DMS 273 treated with DMSO at 0.1 percent for 48 hours (cell line): ENCODE data around the gene YPEL3.
"Not testable (repeated sequence)": the region's sequence is repeated elsewhere in the genome, so short reads cannot be mapped to it uniquely, and the experiment has no call there.

Experiments used
- DNase-seq: peaks from one replicate; lab custom pipeline; 2025; lab: John Stamatoyannopoulos, UW

YPEL3 gene

DNA sequence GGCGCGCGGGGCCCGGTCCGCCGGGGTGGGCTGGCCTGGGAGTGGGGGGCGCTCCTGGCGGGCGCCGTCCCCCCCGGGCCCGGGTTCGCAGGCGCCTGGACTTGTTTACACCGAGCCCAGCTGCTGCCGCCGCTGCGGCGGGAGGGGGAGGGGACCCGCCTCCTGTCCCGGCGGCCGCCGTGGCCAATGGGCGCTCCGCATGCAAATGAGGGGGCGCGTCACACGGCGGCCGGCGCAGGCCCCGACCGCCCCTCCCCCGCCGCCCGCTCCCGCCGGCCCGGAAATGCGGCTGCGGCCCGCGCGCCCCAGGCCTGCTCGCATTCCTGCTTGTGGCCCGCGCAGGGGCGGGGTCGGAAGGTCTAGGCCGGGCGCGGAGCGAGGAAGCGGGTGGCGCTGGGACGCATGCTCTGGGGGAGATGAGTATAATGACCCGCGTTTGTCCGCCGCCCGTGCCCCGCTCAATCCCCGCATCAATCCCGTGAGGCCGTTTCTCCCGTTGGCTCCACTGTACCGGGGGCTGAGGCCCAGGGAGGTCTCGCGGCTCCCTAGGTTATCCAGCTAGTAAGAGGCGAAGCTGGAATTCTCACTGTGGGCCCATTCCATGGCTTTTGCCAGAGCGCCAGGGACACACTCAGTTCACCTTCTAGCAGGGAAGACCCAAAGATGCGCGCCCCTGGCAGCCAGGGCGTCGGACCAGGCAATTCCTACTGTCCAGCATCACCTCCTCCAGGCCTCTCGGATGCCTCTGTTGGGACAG is at the start of gene YPEL3:
TSS of gene YPEL3 (minus strand) at position 109 of the 757 bp plus-strand sequence. CDS start 731 bp downstream, outside the sequence.
- DNase-seq: peak; percentile 67

GRCh38 chr16:30145657-30146056 is 49.6 kb upstream of the YPEL3 start:
- DNase-seq: no peak

DNA sequence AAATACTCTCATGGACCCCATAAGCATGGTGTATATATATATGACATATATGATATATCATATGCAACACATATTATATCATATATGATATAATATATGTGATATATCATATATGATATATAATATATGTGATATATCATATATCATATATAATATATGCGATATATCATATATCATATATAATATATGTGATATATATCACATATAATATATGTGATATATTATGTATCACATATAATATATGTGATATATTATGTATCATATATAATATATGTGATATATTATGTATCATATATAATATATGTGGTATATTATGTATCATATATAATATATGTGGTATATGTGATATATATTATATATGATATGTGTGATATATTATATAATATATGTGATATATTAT is 48.9 kb upstream of the YPEL3 start:
- no peak for DNase-seq

DNA sequence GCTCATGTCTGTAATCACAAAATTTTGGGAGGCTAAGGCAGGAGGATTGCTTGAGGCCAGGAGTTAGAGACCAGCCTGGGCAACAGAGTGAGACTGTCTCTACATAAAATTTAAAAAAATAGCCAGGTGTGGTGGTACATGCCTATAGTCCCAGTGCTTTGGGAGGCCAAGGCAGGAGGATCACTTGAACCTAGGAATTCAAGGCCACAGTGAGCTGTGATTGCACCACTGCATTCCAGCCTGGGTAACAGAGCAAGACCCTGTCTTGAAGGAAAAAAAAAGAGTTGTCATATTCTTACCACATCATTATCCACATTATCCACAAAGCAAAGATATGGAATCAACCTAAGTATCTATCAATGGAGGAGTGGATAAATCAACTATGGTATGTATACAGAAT is 48.0 kb upstream of the YPEL3 start:
- DNase-seq: no peak

DNA sequence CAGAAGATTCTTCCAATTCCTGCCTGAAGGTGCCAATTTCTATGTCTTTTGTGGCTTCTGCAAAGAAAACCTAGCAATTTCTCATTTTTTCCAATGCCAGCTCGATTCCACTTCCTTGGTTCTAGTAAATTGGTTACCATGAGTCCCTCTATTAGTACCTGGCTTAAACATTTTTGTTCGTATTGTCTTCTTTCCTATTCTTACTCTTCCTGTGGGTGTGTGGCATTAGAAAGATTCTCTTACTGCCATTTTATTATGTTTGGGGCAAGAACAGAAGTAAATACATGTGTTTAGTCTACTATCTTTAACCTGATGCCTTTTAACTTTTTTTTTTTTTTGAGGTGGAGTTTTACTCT is 47.3 kb upstream of the YPEL3 start:
- no peak for DNase-seq

GRCh38 chr16:30142672-30143346 is 46.8 kb upstream of the YPEL3 start:
- DNase-seq: no peak

DNA sequence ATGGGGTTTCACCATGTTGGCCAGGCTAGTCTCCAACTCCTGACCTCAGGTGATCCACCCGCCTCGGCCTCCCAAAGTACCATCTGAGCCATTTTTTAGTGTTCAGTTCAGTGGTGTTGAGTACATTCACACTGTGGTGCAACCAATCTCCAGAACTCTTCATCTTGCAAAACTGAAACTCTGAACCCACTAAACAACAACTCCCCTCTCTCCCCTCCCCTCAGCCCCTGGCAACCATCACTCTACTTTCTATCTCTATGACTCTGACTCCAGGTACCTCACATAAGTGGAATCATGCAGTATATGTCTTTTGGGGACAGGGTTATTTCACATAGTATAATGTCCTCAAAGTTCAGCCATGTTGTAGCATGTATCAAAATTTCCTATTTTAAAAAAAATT is 45.7 kb upstream of the YPEL3 start:
- DNase-seq: no peak

GRCh38 chr16:30139583-30140481 is 43.8 kb upstream of the YPEL3 start:
- no peak for DNase-seq

GRCh38 chr16:30137897-30138296 is 41.9 kb upstream of the YPEL3 start:
- DNase-seq: no peak

DNA sequence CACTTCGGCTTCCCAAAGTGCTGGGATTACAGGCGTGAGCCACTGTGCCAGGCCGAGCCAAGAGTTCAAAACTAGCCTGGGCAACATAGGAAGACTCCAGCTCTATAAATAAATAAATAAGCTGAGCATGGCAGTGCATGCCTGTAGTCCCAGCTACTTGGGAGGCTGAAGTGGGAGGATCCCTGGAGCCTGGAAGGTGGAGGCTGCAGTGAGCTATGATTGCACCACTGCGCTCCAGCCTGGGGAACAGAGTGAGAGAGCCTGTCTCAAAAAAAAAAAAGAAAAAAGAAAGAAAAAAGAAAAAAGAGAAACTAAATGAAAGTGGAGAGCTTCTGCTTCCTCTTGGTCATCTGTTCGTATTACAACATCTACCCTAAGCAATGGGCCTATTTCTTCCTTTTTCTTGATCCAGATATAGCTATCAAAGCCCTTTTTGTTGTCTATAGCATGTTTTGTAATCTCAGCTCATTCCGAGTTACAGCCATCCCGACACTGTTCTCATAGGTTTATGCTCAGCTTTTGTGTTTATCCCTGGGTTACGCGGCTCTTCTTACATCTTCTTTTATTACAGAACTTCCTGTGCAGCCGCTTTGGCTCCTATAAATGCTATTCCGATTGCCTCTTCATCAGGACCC is 41.1 kb upstream of the YPEL3 start:
- no peak for DNase-seq

DNA sequence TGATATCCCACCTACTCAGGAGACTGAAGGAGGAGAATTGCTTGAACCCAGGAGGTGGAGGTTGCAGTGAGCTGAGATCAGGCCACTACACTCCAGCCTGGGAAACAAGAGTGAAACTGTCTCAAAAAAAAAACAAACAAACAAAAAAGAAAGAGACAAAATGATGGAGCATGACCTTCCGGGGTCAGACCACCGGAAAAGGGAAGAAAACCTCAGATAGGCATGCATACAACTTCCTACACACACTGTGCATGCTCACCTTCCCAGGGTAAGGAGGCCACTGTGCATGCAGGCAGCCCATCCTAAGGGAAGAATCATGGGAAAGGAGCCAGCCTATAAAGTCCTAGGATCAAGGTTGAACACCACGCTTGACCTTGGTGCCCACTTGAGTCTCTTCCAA is 36.6 kb upstream of the YPEL3 start:
- no peak for DNase-seq

DNA sequence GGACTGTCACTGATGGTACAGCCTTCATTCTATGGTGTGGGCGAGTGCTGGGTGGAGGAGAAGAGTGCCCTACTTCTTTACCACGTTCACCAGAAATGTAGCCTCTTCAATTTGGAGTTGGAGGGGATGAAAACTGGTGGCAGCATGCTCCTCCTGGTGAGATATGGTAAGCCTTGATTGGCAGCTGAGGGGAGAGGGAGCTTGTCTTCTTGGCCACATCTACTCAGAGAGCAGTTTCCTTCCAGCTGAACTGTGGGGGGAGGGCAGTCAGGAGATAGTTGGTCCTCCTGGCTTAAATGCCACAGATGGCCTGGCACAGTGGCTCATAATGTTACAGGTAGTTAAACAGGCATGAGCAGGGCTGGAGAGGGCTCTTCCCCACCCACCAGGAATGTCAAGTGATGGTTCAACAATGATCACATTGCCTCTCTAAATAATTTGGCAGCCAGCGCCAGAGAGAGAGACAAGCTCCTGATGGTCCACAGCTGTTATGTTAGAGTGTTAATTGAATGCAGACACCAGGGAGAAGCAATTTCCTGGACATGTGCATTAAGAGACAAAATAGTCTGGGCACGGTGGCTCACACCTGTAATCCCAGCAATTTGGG is 36.0 kb upstream of the YPEL3 start:
- DNase-seq: peak; percentile 24

GRCh38 chr16:30127993-30128392 is 32.0 kb upstream of the YPEL3 start:
- DNase-seq: no peak

DNA sequence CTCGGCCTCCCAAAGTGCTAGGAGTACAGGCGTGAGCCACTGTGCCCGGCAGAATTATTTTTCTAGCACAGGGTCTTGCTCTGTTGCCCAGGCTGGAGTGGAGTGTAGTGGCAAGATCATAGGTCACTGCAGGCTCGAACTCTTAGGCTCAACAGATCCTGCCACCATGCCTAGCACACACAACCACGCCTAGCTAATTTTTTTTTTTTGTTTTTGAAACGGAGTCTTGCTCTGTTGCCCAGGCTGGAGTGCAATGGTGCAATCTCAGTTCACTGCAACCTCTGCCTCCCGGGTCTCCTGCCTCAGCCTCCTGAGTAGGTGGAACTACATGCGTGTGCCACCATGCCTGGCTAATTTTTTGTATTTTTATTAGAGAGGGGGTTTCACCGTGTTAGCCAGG is 29.7 kb upstream of the YPEL3 start:
- not testable (repeated sequence) for DNase-seq

DNA sequence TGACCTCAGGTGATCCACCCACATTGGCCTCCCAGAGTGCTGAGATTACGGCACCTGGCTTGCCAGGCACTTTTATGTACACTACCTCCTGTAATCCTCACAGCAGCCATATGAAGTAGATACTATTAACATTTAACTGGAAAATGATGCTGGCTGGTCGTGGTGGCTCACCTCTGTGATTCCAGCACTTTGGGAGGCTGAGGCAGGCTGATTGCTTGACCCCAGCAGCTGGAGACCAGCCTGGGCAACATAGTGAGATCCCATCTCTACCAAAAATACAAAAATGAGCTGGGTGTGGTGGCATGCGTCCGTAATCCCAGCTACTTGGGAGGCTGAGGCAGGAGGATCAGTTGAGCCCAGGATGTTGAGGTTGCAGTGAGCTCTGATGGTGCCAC is 29.0 kb upstream of the YPEL3 start:
- DNase-seq: no peak

- no peak for DNase-seq
Observed at GRCh38 chr16:30122604-30123160, 26.7 kb upstream of the YPEL3 start.

GRCh38 chr16:30121741-30122571 is 25.9 kb upstream of the YPEL3 start:
- DNase-seq: no peak

DNA sequence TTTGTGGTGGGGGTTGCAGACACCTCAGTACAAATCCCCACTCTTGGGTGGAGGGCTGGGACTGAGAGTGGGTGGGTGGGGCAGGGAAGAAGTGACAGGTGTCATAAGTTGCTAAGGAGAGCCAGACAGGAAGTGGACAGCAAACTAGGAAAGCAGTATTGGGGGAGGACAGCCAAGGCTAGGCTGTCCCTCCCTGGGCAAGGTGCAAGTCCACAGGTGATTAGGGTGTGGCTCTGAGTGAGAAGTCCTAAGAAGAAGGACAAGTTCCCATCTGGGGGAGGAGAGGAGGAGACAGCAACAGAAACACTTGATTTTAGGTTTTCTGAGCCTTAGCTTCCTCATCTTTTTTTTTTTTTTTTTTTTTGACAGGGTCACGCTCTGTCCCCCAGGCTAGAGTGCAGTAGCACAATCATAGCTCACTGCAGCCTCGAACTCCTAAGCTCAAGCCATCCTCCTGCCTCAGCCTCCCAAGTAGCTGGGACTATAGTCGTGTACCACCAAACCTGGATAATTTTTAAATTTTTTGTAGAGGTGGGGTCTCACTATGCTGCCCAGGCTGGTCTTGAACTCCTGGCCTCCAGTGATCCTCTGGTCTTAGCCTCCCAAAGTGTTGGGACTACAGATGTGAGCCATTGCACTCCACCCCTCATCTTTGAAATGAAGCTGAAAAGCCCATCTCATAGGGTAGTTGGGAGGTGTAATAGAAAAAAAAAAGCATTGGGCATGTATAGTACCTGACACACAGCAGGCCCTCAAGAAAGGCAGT is 24.5 kb upstream of the YPEL3 start:
- DNase-seq: no peak

DNA sequence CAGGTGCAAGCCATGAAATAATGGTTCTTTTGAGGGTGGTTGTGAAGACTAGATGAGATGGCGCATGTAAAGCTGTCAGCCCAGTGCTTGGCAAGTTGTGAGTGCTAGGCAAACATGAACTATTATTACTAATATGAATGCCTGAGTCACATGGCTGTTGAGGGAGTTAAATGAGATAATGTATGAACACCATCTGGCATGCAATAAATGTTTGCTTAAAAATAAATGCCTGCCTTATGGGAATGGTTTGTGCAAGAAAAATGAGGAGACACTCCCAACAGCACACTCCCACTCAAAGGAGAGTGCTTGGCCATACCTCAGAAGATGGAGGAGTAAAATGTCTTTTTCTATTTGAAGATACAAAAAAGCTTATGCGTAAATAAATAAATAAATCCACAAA is 23.4 kb upstream of the YPEL3 start:
- DNase-seq: no peak

GRCh38 chr16:30117768-30118167 is 21.8 kb upstream of the YPEL3 start:
- no peak for DNase-seq
